ENCODE measurements around the gene ADA.

The ADA gene

DNA sequence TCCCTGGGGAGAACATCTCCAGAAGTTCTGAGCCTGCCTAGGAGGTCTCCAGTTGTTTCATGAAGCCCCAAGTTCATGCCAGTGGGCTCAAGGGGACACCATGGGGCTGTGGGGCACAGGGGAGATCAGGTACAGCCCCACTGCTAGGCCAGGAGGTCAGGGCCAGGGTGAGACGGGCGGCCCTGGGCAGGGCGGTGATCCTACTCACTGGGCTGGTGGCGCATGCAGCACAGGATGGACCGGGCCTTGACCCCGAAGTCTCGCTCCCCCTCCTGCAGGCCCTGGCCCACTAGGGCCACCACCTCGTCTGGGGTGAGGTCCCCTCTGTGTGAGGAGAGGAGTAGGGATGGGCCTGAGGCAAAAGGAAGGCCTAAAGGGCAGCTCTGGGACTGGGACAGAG lies 26.1 kb downstream of the ADA start:
- DNase-seq (ENCODE audit: low read depth in 2 of 3, low spot score in 1 of 3) = no peak

DNA sequence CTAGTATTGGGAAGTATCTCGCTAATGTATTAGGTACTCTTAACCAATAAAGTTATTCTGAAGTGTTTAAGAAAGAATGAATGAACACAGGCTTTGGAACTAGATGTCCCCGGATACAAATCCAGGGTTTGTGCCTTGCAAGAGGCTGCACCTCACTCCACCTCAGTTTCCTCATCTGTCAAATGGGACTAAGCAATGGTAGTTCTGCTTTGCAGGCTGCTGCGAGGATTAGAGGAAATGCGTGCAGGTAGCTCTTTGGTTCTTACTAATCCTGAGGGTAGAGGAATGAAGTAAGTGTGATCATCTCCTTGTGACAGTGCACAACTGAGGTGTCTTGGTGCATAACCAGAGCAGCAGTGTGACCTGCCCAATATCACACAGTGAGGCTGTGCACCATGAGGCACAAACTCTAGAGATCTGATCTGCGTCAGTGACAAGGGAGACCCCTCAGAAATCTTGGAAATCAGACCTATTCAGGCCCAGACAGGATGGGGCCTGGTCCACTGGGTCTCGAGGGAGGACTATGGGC lies 26.7 kb downstream of the ADA start:
- DNase-seq (ENCODE audit: low read depth in 2 of 3, low spot score in 1 of 3) = no peak

DNA sequence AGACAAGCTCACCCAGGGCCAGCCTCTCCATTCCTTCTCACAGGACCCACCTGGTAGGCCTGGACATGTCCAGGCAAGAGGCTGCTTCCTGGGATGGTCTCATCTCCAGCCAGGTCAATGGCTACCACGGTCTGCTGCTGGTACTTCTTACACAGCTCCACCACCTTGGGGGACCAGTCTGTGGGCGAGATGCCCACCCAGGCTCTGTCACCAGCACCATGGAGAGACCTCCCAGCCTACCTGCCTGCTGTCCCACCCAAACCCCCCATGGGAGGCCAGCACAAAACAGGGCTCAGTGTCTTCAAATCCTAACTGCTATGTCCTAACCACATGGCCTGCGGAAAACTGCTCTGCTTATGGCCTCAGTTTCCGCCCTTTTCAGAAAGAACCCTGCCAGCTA lies 27.3 kb downstream of the ADA start:
- DNase-seq (ENCODE audit: low read depth in 2 of 3, low spot score in 1 of 3) = no peak

DNA sequence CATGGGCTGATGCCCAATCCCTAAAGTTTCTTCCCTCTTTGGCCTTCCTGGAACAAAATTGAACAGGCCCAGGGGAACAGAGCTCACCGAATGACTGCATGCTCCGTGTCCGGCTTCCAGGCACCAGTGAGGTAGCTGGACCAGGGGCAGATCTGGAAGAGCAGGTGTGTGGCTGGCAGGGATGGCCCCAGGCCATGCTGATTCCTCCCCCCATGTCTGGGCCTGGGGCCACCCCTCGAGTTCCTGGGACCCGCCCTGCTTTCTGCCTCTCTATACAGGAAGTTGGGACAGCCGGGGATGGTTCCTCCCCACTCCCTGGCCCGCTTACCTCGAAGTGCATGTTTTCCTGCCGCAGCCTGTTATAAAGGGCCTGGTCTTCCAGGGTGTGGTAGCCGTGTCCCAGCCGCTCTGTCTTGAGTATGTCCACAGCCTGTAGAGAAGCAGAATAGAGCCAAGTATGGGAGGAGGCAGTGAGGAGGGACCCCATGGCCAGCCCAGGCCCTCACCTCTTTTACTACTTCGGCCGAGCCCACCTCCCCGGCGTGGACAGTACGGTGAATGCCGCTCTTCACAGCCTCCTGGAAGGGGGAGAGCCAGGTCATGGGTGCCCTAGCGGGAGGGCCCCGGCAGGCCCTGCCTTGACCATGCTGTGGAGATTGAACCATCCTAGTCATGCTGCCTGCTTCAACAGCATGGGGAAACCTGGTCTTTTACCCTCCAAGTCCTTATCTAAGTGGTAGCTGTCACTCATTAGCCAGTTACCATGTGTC lies 28.8 kb downstream of the ADA start:
- no peak for DNase-seq (ENCODE audit: low read depth in 2 of 3, low spot score in 1 of 3)

DNA sequence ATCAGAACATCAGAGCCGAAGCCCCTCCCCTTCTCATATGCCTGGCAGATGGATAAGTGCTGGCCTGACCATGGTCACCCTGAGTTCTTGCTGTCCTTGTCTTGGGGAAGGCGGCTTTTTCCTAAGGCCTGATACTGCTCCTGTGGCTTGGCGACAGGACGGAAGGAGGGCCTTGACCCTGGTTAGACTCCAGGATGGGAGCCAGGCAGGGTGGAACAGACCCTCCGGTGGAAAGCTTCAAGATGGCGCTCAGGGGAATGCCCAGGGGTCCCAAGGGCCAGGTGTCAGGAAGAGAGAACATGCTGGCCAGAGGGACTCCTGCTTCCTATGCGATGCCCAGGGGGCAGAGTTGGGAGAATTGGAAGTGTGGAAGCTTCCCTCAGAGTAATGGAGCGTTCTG lies 29.6 kb downstream of the ADA start:
- no peak for DNase-seq (ENCODE audit: low read depth in 2 of 3, low spot score in 1 of 3)

DNA sequence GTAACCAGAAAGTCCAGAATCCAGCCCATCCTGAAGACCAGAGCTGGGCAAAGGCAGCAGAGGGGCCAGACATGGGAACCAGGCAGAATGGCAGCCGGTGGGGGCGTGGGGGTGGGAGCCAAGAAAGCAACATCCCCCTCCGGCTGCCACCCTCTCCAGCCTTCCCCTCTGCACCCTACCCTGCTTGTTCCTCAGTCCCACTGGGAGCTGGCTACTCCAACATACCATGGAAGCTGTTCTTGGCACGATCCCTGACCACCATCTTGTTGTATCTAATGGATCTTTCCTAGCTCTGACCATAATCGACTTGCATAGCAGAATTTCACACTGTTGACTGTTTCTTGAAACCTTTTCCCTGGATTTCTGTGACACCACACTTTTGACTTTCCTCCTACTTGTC lies 30.2 kb downstream of the ADA start:
- no peak for DNase-seq (ENCODE audit: low read depth in 2 of 3, low spot score in 1 of 3)

DNA sequence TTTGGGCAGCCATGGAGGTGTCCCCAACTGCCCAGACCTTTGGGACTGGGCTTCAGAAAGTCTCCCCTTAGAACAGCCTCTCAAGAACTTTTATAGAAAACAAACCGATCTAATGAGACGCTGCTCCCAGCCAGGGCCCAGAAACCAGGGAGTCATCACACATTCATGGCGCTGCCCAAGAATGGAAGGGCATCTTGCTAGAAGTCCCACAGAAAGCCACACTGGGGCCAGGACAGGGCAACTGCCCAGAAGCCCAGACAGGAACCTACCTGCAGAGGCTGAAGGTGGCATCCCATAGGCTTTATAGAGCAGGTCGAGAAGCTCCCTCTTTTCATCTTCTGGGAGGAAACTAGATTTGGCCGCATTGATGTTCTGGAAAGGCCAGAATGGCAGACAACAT lies 31.5 kb downstream of the ADA start:
- DNase-seq (ENCODE audit: low read depth in 2 of 3, low spot score in 1 of 3) = no peak

DNA sequence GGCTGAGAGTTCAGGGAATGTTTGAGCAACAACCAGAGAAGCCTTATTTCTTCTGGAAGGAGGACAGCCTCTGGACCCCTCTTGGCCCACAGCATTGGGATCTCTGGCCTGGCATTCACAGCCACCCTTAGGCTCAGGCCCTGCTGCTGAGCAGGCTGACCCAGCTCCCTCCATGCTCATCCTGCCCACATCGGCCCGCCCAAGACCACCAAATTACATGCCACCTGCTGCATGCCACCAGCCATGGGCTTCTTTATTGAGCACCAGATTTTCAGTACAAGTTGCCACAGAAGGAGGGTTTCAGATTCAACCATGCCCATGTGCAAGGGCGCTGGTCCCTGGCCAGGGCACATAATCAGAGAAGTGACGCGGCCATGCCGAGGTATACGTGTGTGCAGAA lies 32.2 kb downstream of the ADA start:
- DNase-seq (ENCODE audit: low read depth in 2 of 3, low spot score in 1 of 3) = no peak

DNA sequence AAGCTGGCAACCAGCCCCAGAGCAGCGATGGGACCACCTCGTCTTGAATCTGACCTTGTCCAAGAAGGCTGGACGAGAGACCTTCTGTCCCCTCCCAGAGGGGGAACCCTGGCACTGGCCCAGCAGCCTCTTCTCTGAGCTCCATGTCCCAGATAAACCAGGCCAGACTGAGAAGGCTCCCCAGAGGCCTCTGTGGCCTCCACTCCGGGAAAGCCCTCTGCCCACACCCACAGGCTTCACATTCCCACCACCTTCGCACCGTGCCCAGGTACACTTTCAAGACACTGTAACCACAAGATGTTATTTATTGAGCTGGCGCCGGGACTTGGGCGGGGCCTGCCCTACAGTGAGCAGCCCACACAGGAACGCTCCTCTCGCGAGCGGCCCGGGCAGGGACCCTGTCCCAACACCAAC lies 33.2 kb downstream of the ADA start:
- DNase-seq (ENCODE audit: low read depth in 2 of 3, low spot score in 1 of 3) = no peak

DNA sequence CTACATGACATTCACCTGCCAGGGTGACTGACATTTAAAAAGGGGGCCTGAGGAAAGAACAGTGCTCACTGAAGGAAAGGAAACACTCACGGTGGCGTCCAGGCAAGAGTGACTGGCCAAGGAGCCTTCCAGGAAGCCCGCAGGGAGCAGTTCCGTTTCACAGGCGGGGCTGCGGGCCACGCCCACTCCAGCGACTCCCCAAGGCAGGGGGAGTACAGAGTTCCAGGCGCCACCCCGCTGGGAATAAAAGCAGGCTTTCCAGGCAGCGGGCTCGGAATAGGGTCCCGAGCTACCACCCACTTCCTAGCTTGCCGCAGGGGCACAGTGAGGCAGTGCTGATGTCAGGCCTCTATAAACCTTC lies 34.9 kb downstream of the ADA start:
- no peak for DNase-seq (ENCODE audit: low read depth in 2 of 3, low spot score in 1 of 3)

DNA sequence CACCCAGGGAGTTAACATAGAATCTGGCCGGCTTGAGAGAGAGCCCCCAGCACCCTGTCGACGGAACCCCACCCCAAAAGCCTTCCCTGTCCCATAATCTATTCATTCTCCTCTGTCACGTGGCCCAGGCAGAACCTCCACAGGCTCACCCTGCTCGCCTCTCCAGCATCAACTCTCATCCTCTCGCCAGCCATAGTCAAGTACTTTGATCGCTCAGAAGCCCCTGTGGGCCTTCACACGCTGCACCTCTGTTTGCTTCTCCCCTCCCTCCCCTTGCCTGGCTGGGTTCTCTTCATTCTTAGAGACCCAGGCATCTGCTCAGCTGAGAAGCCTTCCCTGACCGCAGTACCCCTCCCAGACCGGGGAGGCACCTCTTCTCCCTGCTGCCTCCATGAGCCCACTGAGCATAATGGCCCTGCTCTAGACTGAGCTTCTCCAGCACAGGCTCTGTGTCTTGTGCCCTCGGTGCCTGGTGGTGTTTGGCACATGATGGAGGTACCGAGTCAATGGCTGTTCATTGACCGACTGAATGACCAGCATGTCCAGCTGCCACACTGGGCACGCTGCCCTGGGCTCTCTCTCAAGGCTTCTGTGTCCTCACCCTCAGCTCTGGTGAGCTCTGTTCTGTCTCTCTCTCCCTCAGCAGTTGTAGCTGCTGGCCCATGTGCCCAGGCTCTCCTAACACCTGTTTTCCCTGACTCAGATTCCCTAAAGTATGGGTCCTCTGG lies 35.5 kb downstream of the ADA start:
- no peak for DNase-seq (ENCODE audit: low read depth in 2 of 3, low spot score in 1 of 3)

DNA sequence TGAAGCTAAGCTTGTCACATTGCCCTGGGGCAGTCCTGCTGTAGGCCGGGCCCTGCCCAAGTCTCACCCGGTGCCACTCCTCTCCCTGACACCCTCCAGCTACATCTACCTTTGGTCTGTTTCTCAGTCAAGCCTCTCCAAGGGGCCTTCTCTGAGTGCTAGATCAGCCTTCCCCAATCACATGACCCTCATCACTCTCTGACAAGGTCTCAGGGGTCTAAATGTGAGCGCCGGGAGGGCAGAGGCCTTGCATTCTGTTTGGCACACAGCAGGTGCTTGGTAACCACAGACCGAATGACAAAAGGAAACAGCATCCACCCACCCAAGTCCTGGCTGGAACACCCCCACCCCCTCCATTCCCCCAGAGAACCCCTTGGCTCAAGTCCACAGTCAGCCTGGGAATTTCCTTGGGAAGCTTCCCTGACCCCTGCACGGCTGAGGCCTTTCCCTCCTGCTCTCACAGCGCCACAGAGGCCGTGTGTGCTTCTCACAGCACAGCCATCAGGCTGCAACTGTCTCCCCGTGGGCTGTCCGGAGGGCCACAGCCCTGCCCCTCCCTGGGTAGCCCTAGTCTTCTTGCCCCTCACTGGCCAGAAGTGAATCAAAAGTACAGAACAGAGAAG lies 36.2 kb downstream of the ADA start:
- no peak for DNase-seq (ENCODE audit: low read depth in 2 of 3, low spot score in 1 of 3)

DNA sequence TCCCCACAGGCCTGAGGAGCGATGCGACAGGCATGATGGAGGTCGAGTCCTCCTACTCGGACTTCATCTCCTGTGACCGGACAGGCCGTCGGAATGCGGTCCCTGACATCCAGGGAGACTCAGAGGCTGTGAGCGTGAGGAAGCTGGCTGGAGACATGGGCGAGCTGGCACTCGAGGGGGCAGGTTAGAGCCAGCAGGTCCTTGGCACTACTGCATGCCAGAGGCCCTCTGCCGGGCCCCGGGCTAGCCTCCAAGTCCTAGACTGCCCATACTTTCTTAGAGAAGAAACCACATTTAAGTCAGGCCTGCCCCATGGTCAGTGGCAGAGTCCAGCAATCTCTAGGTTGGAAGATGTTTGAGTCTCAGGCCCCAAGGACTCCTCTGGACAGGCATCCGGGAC lies 37.0 kb downstream of the ADA start:
- DNase-seq (ENCODE audit: low read depth in 2 of 3, low spot score in 1 of 3) = no peak

DNA sequence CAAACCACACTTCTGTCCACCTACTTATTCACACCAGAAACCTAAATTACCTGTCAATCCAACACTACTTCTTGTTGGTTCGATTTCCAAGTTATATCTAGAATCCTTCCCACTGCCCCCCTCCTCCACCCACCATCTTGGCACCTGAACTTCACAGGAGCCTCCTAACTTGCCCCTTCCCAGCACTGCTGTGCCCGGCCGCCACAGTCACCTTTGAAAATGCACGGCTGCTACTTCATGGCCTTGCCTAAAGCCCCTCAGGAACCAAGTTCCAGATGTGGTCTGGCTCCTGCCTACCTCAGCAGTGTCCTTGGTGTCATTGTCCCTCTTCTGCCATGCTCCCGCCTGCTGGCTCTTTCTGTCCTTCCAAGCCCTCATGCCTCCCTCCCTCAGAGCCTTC lies 37.9 kb downstream of the ADA start:
- DNase-seq (ENCODE audit: low read depth in 2 of 3, low spot score in 1 of 3) = no peak

DNA sequence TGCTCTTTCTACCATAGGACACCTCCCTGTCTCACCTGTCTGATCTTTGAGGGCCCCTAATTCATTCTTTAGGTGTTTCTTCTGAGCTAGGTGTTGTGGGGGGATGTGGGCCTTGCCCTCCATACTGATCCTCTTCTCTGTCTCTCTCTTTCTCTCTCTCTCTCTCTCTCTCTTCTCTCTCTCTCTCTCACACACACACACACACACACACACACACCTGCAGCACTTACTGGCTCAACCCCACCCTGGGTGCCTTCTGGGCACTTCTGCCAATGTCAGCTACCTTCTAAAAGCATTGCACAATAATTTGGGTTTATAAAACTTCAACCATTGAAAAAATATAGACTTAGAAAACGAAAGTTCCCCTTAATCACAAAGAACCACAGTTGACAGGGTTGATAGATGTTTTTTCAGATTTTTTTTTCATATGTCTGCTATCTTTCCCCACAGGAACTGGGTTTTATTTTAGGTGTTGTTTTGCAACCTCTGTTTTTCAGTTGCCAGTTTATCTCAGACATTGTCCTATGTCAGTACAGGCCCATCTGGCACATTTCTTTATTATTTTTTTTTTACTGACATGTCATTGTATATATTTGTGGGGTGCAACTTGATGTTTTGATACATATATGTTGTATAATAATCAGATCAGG lies 41.1 kb downstream of the ADA start:
- DNase-seq (ENCODE audit: low read depth in 2 of 3, low spot score in 1 of 3) = no peak

DNA sequence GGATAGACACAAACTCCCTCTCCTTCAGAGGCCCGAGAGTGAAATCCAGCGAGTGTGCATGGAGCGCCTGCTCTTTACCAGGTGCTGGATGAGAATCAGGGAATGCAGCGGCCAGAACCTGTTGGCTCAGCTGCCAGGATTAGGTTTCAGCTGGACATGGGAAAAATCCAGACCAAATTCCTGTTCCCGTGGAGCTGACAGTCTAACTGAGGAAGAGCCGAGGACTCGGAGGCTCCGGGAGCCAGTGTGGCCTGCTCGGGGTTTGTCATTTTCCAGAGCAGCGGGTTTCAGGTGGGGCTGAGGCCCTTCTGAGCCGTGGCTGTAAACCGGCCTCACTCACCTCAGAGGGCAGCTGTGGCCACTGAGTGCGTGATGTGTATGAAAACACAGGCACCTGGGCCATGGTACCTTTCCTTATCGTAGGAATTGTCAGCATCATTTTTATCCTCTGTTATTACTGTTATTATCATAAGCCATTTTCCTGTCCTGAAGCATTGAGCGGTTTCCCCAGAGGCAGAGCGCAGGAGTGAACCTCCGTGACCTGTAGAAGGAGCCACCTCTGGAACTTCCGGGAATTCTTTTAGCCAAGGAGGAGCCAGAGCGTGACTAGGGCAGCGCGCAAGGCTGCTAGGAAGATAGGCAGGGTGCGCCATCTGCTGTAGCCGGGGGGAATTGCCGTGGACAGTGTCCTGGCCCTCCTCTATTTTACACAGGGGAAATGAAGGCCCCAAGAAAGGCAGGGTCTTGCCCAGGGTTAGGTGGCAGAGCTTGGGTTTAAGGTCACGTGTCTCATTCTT lies 41.8 kb downstream of the ADA start:
- DNase-seq (ENCODE audit: low read depth in 2 of 3, low spot score in 1 of 3) = peak; percentile 66 to 86 (median 80)

DNA sequence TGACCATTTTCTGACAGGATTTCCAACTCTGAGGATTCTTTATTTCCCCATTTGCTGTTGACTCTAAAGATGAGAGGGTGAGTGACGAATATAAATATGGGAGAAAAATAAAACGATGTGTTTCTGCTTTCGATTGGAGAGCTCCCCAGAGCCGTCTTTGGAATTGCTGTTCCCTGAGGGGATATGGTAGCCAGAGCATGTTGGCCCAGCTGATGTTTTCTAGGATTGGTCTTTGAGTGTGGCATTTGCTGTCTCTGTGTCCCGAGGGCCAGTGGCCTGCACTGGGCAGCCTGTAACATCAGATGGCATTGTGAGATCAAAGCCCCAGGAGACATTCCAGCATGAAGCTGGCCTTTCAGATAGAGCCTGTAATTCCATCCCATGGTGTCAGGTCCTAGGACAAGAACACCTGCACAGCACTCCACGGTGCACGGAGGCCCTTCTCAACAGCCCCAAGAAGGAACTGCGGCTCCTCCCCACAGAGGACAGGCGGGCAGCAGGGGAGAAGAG lies 42.4 kb downstream of the ADA start:
- no peak for DNase-seq (ENCODE audit: low read depth in 2 of 3, low spot score in 1 of 3)

DNA sequence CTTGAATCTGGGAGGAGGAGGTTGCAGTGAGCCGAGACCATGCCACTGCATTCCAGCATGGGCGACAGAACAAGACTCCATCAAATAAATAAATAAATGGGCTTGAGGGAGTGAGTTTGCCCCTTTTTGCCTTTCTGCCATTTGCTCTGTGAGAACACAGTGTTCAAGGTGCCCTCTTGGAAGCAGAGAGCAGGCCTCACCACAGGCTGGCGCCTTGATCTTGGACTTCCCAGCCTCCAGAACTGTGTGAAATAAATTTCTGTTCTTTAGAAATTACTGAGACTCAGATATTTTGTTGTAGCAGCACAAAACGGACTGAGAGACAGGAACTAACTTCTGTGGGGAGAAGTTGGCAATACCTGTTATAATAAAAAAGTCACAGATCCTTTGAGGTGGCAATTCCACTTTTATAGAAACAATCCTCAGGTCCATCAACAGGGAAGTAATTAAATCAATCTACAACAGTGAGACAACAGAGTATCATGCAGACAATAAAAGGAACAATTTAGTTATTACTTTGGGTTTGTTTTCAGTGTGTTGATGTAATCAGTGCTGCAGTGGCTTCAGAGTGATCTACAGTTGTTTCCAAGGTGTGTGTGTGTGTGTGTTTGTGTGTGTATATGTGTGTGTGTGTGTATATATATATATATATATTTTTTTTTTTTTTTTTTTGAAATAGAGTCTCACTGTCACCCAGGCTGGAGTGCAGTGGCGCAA lies 44.6 kb downstream of the ADA start:
- DNase-seq (ENCODE audit: low read depth in 2 of 3, low spot score in 1 of 3) = no peak

DNA sequence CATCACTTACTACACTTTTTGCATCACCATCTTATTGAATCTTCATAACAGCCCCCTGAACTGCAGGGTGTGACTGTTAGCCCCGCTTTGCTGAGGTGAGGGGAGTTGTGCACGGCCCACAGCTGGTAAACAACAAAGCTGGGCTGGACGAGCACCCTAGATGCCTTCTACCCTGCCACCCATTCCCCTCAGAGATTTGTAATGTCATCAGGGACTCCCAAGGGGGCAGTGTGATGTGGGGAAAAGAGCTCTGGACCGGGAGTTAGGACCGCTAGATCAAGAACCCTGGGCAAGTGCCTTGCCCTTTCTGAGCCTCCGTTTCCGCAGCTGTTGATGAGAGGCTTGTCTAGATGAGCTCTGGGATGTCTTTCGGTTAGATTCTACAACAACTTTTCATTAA lies 48.2 kb downstream of the ADA start:
- no peak for DNase-seq (ENCODE audit: low read depth in 2 of 3, low spot score in 1 of 3)

DNA sequence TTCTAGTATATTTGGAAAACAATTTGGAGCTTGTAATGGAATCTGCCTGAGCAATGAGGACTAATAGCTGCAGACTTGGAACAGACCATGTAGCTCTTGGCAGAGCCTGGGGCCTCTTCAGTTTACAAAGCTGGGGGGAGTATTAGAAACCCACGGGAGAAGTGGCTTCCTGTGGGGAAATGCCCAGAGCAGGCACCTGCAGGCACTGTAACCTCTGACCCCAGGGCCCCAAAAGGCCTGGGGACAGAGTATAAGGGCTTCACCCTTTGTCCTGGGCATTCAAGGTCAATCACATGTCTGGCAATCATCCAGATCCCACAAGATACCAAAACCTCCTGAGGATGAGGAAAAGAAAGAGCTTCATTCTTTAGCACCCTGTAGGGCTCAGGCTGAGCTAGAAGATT lies 49.7 kb downstream of the ADA start:
- no peak for DNase-seq (ENCODE audit: low read depth in 2 of 3, low spot score in 1 of 3)

All from stimulated activated CD4-positive, alpha-beta T cell treated with anti-CD3 and anti-CD28 coated beads, Interleukin-12 subunit alpha, Interleukin-12 subunit beta, amount 100 ng/mL, for 48 hours (primary cell).